Measurements from ENCODE around the gene AKT1S1.

Gene AKT1S1

GRCh38 chr19:49871349-49871985, 5.7 kb downstream of the AKT1S1 start:
- DNase-seq, result no peak

- no peak for DNase-seq
Measured at GRCh38 chr19:49870309-49870901, 6.8 kb downstream of the AKT1S1 start.

- peak; percentile 62 to 100 (median 97) for DNase-seq
Measured at GRCh38 chr19:49869484-49870308, 7.5 kb downstream of the AKT1S1 start.

GRCh38 chr19:49869009-49869483, 8.1 kb downstream of the AKT1S1 start:
- DNase-seq, result peak in 2 of 51 donors; percentile 87 to 91

- peak; percentile 64 to 100 (median 93) for DNase-seq
Measured at GRCh38 chr19:49866933-49867782, 10.0 kb downstream of the AKT1S1 start, which contains the start of gene PNKP. PNKP (minus strand) TSS chr19:49867576; CDS start chr19:49867204, 372 bp downstream.

DNA sequence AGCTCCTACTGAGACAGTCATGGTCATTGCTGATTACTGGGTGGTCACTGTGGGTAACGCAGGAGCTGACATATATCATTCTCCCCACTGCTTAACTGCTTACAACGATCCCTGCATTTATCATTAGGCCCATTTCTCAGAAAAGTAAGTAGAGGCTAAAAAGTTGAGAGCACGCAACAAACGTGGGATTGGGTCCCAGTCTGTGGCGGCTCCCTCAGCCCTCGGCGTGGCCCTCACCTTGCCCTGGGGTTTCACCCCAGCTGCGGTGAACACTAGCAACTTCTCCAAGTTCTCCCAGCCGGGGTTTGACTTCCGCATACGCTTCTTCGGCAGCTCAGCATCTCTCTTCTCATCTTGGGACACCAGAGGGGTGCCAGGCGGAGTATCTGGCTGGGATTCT, 12.3 kb downstream of the AKT1S1 start:
- no peak for DNase-seq

GRCh38 chr19:49863935-49864320, 13.2 kb downstream of the AKT1S1 start:
- DNase-seq, result no peak

DNA sequence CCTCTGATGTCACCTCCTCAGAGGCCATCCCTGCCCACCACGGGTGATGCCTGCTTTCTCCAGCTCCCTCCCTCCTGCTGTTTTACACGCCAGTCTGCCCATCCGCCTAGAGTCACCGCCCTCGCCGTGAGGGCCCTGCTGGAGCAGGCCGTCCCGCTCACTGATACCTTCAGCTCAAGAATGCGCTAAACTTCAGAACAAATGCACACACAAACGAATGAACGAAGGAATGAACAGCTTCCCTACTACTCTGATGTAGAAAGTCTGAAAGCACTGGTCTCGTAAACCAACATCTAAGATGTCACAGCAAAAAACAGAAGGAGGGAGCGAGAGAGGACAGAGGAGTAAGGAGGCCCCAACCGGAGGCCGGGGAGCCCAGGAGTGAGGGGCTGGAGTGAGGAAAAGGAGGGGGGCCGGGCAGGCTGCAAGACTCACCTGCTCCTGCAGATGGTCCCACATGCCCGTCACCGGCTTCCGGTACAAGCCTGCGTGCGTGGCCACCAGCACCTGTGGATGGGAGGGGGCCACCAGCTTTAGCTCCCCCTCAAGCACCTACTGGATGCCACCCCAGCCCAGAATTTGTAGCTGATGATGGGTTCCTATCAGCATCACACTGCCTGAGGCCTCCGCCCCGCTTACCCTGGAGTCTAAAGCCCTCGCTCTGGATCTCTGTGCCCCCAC, 13.8 kb downstream of the AKT1S1 start:
- no peak for DNase-seq

GRCh38 chr19:49862391-49863253, 14.5 kb downstream of the AKT1S1 start:
- DNase-seq, result no peak

DNA sequence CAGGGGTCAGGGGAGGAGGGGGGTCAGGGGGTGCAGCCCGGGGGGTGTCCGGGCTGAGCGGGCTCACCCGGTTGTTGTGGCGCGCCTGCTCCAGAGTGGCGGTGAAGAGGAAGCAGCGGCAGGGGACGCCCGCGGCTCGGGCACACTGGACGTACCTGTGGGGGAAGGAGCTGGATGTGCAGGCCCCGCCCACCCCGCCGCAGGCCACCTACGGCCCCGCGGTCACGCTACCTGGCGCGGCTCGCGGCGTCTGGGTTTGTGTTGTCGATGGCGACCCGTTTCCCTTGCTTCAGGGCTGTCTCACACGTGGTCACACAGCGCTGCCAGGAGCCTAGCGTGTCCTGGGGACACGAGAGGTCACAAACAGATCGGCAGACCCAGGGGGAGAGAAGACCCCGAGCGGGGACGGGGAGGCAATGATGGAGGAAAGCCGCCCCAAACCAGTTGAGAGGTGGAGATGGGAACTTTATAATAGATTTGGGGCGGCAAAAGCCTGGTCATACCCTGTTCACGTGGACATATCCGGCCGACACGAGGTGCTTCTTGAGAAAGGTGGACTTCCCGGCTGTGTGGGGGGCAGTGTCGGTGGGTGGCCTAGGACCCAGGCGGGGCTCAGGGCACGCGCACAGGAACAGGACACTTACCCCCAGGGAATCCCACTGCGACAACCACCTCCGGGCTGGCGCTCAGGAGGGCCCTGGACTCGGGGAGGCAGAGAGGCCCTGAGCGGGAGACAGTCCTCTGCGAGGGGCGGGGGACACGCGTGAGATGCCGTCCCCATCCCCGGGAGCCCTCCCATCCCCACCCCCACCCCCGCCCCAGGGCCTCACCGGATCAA, 15.4 kb downstream of the AKT1S1 start:
- DNase-seq, result no peak

DNA sequence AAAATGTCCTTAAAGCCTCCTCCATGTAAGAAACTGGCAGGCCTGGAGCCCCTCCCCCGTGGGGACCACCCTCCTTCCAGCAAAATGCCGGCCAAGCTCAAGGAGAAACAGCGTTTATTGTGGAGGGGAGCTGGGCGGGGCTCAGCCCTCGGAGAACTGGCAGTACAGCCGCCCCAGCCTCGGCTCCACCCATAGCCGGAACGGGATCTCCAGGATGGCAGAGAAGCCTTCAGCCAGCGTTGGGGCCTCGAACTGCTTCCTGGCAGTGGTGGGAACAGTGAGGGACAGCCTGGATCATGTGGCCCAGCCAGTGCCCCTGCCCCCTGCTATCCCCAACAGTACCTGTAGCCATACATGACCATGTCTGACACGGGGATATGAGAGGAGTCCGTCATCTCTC, 16.0 kb downstream of the AKT1S1 start:
- peak in 3 of 51 donors; percentile 13 to 59 (median 36) for DNase-seq

DNA sequence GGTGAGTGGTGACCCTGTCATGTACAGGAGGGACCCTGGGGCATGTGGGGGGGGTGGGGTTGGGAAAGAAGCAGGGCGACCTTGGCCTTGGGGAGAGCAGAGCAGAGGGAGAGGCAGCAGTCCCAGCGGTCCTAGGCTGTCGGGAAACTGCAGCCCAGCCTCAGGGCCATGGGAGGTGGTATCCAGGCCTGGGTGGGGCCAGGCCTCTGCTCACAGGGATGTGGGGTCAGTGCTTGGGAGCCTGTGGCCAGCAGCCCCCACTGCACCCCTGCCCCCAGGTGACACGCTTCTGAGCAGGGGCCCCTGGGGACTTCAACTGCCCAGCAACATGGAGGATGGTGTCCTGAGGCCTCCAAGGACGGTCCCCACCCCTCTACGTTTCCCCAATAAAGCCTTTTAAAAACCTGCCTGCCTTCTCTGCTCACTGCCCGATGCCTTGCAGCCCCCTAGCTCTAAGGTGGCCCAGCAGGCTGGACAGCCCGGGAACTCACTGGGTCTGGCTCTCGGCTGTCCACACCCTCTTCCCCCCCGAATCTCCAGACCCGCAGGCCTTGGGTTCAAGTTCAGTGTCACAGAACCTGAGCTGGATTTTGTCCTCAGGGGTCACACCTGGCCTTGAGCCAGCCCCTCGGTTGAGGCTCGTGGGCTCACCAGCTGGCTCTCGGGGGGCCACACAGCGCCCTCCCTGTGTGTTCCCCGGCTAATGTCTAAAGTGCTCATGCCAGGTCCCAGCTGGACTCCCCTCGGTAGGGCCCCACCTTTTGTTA, 16.6 kb downstream of the AKT1S1 start:
- no peak for DNase-seq

DNA sequence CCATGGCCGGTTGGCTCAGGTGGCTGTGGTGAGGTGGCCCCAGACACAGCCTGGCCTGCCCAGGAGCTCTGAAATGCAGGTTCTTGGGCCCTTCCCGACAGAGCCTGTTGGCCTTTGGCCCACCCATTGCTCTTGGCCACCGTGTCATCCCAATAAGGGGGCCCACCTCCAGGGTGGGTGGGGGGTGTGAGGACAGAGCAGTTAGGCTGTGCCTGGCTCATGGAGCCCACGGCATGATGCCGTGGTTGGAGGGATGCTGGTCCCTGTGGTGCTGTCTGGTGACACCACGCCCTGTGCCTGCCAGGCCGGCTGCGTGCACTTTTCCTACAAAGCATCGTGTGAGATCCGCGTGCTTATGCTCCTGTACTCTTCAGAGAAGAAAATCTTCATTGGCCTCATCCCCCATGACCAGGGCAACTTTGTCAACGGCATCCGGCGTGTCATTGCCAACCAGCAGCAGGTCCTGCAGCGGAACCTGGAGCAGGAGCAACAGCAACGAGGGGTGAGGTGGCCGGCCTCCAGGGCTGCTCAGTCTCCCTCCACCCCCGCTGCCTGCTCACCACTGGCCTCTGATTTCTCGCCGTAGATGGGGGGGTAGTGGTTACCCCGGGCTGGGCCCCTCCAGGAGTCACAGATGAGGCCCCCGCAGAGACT, 17.3 kb downstream of the AKT1S1 start:
- DNase-seq, result no peak

DNA sequence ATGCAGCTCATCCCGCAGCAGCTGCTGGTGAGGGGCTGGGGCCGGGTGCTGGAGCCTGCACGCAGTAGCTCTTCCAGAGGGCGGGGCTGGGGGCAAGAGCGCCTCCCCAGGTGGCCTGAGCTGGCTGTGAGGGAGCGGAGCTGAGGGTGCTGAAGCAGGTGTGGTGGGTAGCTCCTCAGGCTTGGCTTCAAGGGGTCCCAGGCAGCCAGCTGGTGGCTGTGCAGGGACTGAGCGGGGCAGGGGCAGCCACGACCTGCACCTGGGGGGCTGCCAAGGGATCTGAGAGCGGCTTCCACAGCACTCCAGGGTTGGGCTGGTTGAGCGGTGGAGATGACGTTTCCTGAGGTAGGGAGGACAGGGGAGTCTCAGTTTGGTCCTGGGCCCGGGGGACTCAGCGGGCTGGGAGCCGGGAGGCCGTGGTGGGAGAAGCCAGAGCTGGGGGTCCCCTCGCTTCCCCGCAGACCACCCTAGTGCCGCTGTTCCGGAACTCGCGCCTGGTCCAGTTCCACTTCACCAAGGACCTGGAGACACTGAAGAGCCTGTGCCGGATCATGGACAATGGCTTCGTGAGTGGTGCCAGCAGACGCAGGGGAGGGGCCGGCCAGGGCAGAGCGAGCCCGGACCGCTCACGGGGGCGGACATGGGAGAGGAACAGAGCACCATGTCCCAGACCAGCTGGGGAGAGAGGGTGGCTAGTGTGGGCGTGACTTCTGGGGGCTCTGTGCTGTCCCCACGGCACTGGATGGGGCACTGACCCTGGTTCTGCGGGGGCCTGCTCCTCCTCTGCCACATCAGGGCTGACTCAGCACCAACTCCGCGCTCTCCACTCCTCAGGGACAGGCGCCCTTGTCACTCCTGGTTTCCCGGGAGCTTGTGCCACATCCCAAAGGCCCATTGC, 18.8 kb downstream of the AKT1S1 start:
- peak in 36 of 51 donors; percentile 8 to 79 (median 48) for DNase-seq

- DNase-seq, result no peak
Measured at GRCh38 chr19:49857838-49858087, 19.4 kb downstream of the AKT1S1 start.

DNA sequence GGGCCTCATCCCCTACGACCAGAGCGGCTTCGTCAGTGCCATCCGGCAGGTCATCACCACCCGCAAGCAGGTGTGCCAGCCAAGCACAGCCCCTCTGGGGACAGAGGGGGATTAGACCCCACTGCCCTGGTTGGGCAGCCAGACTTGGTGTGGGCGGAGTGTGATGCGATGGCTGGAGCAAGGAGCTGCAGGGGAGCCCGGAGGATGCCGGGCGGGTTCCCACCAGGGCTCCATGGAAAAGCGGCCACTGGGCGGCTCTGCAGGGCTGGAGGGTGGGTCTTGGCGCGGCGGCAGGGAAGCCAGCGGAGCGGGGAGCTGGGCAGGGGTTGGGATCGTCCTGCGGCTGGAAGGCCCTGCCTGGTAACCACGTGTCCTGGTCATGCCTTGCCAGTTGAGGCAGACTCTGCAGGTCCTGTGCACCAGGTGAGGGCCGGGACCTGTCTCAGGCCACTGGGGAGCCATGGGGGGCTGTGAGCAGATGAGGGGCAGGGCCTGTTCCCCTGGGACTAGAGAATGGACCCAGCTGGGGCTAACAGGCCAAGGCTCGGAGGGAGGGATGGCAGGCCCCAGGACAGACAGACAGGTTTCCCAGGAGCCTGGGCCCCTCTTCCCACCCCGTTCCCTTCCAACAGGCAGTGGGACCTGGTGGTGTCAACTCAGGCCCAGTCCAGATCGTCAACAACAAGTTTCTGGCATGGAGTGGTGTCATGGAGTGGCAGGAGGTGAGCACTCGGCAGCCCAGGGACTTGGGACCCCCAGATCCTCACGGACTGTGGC, 19.9 kb downstream of the AKT1S1 start:
- DNase-seq, result no peak
